Stimulated activated CD8-positive, alpha-beta memory T cell treated with anti-CD3 and anti-CD28 coated beads, Interleukin-4, amount 100 ng/mL, for 48 hours (primary cell): ENCODE results near the gene CRACR2B.

Experiments
- DNase-seq: peaks from one replicate; pipeline ENCODE4 v3.0.0-alpha.2; 2020

The CRACR2B gene

DNA sequence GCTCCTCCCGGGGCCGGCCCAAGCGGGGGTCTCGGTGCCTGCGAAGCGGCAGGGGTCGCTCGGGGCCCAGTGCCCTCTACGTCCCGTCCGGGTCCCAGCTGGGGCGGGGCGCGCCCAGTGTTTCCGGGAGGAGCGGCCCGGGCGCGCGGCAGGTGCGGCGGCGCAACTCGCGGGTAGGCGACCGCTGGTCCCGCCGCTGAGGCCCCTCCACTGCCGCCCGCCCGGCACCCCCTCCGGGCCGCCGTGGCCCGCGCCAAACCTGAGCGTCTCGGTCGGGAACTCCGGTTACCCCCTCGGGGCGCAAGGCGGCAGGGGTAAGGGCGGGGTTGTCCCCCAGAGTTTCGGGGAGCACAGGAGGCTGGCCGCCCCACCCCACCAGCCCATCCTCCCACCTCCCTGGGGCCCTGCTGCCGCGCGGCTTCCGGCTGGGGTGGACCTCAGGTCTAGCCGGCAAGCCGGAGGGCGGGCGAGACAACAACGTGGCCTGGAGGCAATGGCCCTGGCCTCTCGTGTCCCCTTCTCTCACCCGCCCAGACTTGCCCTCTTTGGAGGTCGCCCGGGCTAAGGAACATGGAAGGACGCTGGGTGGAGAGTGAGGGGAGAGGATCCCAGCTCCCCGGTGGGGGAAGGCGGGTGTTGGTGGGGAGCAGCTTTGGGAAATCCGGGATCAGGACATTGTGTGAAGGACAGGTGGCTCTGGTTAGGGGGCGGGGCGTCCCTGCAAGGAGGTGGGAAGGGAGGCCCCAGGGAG, 398 bp upstream of the CRACR2B start:
- DNase-seq = no peak

DNA sequence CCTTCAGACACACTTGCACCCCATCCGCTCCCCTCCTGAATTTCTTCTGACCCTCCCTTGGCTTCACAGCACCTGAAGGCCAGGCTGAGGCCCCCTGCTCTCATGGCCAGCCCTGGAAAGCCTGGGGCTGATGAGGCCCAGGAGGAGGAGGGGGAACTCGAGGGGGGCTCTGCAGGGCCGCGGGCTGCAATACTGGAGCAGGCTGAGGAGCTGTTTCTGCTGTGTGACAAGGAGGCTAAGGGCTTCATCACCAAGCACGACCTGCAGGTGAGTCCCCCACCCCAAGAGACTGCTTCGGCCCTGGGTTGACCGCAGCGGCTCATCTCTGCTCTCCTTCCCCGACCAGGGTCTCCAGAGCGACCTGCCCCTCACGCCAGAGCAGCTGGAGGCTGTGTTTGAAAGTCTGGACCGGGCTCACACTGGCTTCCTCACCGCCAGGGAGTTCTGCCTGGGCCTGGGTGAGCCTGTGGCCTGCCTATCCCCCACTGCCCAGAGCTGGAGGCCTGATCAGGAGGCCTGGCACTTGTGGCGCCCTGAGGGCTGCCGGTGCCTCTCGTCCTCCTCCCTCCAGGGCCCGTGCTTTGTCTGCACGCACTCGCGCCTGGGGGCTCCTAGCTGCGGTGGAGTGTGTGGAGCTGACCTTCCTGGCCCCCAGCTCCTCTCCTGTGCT, 922 bp downstream of the CRACR2B start:
- DNase-seq = no peak

DNA sequence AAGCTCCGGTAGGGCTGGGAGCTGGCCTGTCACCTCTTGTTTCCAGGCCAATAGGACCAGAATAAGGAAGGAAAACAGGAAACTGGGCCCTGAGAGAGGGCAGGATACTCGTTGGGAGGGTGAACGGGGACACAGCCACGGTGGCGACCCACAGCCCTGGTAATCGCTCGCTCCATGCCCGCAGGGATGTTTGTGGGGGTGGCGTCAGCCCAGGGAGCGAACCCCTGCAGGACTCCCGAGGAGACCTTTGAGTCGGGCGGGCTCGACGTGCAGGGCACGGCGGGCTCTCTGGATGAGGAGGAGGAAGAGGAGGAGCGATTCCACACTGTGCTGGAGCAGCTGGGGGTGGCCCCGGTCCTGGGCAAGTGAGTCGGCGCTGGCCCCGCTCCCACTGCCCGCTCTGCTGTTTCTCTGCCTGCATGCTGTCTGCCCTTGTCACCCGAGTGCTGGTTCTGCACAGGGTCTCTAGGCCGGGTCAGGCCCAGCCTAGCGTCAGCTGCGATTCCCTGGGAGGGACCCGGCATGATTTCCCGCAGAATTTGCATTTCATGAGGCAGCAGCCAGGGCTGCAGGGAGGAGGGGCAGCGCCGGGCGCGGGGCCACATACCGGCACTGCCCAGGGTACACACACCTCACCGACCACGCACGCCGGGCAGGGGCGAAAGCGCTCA, 1.6 kb downstream of the CRACR2B start:
- no peak for DNase-seq

DNA sequence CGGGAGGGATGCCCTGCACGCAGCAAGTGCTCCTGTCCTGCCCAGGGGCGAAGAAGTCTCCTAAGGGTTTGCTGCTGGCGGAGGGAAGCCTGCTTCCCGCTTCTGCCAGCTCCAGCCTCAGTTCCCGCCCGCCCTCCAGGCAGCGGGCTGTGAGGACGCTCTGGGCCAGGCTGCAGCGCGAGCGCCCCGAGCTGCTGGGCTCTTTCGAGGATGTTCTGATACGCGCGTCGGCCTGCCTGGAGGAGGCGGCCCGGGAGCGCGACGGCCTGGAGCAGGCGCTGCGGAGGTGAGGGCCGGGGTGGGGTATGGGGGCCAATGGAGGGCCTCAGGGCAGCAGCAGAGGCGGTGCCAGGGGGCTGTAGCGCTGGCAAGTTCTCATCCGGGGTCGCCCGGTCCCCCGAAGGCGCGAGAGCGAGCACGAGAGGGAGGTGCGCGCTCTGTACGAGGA, 2.2 kb downstream of the CRACR2B start:
- no peak for DNase-seq

DNA sequence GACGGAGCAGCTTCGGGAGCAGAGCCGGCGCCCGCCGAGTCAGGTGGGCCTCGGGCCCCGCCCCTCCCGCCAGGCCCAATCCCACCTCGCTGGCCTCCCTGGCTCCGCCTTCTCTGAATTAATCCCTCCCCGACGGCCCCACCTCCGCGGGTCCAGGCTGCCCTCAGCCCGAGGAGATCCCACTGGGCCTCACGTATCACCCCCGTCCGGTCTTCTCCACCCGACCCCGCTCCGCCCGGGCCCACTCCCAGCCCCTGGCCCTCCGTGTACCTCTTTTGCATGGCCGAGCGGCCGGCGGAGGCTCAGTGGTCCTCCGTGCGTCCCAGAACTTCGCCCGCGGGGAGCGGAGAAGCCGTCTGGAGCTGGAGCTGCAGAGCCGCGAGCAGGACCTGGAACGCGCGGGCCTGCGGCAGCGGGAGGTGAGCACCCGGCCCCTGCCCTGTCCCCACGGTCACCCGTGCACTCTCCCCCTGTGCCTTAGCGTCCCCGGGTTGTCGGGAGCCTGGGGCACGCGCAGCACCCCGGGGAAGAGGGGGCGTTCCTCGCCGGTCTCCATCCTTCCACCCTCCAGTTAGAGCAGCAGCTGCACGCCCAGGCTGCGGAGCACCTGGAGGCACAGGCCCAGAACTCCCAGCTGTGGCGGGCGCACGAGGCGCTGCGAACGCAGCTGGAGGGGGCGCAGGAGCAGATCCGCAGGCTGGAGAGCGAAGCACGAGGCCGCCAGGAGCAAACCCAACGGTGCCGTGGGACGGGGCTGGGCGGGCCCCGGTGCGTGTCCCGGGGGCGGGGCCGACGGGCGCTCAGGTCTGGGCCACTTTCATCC, 2.8 kb downstream of the CRACR2B start:
- peak; percentile 84 for DNase-seq

DNA sequence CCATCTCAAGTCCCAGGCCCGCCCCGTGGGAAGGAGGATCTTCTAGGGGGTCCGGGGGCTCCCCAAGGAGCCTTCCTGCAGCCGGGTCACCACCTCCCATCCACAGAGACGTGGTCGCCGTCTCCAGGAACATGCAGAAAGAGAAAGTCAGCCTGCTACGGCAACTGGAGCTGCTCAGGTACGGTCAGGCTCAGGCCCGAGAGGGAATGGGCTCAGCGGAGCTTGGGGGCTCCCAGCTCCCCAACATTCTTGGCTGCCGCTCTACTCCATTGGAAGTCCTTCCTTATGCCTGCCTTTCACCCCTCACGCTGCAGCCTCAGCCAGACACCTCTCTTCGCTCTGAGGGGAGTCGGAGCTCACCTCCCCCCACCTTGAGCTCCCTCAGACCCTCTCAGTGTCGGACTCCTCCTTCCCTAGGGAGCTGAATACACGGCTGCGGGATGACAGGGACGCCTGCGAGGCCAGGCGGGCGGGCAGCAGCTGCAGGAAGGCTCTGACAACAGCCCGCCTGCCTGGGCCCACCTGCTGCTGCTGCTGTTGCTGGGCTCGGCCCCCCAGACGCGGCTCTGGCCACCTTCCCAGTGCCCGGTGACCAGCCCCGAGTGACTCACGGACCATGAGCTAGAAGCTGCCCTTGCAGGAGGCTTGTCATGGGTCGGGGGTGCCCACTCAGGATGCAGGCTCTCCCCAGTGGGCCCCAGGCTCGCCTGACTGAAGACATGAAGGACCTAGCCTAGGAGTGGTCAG, 3.6 kb downstream of the CRACR2B start:
- no peak for DNase-seq

DNA sequence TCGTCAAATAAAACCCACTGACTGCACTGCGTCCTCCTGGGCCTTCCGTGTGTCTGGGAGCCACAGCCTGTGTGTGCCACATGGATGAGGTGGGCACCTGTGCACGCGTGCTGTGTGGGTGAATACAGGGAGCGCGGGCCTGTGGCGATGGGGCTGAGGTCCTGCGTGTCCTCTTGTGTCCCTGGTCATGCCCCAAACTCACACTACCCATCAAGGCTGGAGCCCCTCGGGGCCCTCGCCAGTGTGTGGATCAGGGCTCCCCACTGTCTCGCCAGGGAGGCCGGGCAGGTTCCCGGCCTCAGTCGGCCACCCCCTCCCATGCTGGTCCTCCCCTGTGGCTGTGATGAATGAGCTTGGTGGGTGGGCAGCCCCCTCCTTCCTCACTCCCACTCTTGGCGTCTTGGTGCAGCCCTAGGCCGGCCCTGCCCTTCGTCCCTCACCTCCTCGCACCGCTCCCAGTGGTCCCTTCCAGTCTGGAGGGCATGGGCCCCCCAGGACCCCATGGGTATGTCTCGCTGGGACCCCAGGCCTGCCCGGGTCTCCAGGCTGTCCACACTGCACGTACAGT, 4.3 kb downstream of the CRACR2B start:
- no peak for DNase-seq

DNA sequence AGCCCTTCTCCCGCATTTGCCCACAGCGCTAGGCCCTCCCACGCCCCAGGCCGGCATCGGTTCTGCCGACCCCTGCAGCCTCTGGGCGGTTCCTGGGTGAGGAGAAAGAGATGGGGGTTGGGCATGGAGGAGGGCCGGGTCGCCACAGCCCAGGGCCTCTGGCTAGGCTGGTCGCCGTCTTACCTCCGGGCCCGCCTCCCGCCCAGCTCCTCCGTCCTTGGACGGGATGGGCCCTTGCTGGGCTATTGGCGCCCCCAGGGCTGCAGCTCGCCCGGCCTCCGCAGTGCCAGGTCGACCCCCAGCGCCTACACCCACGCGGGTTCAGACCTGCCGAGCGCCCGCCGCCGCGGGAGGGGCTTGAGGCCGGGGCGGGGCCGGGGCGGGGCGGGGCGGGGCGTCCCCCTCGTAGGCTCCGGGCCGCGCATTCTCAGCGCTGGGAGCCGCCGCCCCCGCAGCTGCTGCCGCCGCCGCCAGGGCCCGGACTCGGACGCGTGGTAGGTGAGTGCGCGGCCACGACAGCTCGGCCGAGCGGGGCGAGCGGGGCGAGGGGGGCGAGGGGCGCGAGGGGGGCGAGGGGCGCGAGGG, 4.9 kb downstream of the CRACR2B start, which contains the start of gene CD151:
Gene CD151 (plus strand): TSS at position 424 of the 585 bp plus-strand sequence. CDS start 3,118 bp downstream, outside the sequence.
- peak; percentile 71 for DNase-seq

DNA sequence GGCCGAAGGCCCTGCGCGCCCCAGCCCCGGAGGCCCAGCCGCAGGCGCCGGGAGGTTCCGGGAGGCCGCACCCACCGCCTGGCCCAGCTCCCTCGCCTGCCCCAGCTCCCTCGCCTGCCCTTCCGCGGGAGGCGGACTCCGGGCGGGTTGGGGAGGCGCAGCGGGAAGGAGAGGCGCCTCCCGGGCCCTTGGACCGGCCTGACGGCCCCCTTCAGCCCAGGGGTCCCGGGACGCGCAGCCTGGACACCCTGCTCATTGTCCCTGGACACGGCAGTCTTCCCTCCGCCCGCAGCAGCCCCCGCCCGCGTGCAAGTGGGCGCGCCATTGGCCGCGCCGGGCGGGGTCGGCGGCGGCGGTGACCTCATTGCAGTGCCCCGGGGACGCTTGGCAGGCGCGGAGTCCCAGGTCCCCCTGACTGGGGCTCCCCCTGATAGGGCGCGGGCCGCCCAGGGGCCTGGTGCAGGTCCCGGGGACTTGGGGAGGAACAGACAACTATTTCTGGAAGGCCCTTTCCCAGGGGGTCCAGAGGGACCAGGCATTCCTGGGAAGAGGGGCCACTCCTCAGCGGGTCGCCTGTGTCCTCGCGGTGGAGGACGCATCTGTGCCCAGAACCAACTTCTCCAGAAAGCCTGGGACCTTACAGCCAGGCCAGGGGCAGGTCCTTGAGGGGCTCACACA, 5.5 kb downstream of the CRACR2B start:
- DNase-seq = peak; percentile 62

DNA sequence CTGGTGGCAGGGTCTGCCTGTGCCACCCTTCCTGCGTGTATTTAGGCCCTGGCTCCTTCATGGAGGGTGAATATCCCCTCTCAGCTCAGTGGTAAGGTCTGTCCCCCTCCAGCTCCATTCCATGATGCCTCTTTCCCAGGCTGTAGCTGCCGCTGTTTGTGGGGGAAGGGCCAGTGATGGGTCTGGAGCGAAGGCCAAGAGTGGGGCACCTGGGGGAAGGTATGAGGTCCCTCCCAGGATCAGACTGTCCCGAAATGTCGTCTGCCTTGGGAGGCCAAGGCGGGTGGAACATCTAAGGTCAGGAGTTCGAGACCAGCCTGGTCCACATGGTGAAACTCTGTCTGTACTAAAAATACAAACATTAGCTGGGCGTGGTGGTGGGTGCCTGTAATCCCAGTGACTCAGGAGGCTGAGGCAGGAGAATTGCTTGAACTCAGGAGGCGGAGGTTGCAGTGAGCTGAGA, 6.2 kb downstream of the CRACR2B start:
- DNase-seq = no peak

DNA sequence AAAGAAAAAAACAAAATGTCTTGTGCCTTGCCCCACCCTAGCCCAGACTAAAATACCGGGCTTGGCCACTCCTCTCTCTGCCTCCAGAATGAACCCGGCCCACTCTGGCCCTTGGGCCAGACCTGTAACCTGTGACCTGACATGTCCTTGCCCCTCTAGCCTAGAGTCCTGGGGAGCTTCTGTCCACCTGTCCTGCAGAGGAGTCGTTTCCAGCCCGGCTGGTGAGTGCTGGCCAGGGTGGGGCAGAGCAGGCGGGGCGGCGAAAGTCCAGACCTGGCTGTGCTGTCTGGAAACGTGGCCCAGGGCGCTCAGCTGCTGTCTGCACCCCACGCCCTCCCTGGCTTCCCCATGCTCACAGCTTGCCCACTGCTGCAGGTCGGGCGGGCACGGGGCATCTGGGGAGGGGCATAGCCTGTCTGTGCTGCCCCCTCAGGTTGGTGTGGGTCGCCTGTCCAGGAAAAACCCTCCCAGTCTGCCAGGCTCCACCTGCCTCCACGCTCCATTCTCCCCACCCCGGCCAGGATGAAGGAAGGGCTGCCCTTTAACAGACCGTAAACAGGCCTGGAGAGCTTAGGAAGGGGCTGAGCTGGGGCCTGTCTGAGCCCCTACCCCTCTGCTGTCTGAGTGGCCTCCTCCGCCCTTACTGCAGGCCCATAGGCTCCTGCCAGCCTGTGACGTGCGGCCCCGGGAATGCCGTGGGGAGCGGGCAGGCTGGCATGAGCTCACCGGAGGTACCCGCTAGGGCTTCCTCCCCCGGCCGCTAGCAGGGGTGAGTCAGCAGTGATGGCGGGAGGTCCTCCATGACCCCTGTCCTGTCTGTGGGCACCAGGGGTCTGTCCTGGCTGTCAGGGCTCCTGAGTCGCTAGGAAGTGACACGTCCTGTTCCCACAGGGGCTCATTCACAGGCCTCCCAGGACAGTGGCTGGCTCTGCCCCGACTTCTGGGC, 6.9 kb downstream of the CRACR2B start:
- DNase-seq = no peak

DNA sequence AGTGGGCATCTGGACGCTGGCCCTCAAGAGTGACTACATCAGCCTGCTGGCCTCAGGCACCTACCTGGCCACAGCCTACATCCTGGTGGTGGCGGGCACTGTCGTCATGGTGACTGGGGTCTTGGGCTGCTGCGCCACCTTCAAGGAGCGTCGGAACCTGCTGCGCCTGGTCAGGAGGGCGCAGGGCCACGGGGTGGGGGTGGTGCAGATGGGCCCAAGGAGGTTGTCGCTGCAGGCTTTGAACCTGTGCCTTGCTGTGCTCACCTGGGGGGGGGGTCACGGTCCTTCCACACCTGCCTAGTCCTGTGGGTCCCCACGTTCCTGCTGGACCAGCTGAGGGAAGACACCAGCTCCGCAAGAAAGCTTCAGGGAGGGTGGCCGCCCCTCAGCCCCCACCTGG, 8.6 kb downstream of the CRACR2B start:
- no peak for DNase-seq

DNA sequence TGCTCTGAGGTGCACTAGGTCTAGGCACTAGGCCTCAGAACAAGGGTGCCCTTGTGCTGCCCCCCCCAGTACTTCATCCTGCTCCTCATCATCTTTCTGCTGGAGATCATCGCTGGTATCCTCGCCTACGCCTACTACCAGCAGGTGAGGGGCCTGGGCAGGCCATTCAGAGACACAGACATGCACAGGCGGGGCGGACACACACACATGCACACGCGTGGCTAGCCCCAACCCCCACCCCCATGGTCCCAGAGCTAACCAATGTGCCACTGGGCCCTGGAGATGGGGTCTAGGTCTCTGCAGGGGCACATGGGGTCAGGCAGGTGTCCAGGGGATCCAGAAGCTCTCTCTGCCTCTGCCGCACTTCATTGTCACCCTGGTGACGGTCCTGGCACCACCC, 9.0 kb downstream of the CRACR2B start:
- no peak for DNase-seq

DNA sequence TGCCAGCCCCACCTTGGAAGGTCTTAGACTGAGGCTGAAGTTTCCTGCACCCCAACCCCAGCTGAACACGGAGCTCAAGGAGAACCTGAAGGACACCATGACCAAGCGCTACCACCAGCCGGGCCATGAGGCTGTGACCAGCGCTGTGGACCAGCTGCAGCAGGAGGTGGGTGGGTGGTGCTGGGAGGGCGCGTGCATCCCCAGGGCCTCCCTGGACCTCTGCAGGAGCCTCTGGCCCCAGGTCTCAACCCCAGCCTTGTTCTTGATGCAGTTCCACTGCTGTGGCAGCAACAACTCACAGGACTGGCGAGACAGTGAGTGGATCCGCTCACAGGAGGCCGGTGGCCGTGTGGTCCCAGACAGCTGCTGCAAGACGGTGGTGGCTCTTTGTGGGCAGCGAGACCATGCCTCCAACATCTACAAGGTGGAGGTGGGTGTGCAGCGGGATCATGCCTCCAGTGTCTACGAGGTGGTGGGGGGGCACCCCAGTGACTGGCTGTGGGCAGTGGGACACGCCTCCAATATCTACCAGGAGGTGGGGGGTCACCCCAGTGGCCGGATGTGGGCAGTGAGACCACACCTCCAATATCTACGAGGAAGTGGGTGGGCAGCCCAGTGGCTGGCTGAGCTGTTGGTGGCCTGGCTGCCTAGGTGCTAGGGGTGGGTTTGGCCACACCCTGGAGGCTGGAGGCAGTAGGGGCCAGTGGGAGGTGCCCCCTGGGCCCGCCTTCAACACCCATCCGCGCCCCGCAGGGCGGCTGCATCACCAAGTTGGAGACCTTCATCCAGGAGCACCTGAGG, 9.7 kb downstream of the CRACR2B start:
- DNase-seq = no peak

DNA sequence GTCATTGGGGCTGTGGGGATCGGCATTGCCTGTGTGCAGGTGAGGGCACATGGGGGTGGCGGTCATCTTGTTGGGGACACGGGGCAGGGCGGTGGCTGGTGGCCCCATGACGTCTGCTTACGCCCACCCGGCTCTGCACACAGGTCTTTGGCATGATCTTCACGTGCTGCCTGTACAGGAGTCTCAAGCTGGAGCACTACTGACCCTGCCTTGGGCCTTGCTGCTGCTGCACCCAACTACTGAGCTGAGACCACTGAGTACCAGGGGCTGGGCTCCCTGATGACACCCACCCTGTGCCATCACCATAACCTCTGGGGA, 10.2 kb downstream of the CRACR2B start:
- DNase-seq = no peak

DNA sequence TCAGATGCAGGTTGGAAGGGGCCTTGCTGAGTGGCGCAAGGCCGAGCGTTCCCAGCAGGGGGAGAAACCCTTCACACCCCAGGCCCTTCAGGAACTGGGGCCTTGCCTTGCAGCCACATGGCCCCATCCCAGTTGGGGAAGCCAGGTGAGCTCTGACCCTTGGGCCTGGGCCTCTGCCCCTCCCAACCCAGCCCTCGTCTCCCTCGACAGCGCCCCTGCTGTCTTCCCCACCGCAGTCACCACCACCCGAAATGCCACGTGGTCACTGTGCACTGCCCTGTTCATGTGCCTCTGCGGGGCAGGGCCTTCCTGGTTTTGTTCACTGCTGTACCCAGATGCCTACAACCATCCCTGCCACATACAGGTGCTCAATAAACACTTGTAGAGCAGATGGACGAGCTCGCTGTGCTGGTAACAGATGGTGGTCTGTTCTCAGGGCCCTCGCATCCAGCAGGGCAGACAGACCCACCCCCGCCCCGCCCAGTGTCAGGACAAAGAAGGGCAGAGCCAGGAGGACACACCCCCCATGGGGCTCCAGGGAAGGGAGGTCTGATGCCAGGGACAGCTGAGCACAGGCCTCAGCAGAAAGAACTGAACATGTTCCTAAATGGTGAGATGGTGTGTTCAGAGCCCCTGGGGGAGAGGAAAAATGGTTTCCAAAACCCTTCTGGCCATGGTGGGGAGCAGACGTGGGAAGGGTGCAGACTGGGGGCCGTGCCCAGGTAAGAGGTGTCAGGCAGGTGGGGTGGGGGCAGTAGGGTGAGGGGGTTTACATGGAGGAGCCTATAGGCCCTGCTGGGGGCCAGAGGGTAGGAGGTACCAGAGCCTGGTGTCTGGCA, 10.9 kb downstream of the CRACR2B start:
- no peak for DNase-seq

DNA sequence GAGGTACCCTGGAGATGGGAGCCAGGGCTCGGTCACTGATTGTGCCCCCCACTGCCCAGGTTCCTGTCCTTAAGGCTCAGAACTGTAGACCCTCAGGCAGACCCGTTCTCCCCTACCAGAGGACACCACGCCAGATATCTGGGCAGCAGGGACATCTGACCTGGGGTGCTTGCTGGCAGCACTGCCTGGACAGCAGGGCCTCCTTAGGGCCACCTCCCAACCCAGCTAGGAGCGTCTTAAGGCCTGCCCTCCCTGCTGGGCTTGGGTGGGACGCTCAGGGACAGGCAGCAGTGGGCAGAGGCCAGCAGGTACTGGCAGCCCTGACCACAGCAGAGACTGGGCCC, 11.5 kb downstream of the CRACR2B start:
- DNase-seq = no peak
